HG02763 (cell line): ENCODE measurements around the gene ONECUT2.

ENCODE experiments used
- ATAC-seq: cut with Tn5 transposase; IDR thresholded peaks from one replicate; pipeline ENCODE4 v1.9.1; 2021; ENCODE audit warnings: mild to moderate bottlenecking, moderate library complexity; ENCODE audit not compliant: unreplicated experiment

Gene ONECUT2

GRCh38 chr18:57523171-57523956 is 88.2 kb downstream of the ONECUT2 start:
- ATAC-seq: no peak

DNA sequence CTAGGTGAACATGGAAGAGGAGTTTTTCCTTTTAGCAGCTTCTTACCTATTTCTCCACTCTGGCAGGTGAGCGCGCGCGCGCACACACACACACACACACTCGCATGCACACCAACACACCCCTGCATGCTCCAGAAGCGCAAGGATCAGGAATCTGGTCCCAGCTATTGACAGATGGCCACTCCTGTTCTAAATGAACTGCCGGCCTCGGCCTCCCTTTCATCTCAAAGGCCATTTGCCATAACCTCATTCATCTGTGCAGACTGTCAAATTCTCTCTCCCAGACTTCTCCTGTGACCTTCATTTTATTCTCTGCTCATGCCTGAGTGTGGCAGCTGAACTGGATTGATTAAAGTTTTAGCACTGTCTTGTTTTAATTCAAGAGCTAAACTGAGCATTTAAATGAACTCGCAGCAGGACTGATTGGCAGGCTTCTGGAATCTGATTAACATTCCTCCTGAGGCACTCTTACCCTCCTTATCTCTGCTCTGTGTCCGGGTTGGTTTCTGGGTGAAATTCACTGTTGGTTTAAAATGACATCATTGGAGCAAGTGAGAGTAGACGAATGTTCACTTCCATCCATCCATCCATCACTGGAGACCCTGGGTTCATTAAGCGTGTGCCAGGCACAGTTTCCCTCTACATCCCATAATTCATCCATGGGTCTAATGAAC is 92.5 kb downstream of the ONECUT2 start:
- no peak for ATAC-seq

GRCh38 chr18:57529151-57529550 is 94.0 kb downstream of the ONECUT2 start:
- ATAC-seq: no peak

GRCh38 chr18:57533006-57533867 is 98.1 kb downstream of the ONECUT2 start:
- ATAC-seq: no peak

- no peak for ATAC-seq
Measured at GRCh38 chr18:57533868-57534510, 98.8 kb downstream of the ONECUT2 start.

GRCh38 chr18:57534511-57534909 is 99.3 kb downstream of the ONECUT2 start:
- ATAC-seq: no peak

GRCh38 chr18:57538614-57539013 is 103.4 kb downstream of the ONECUT2 start:
- ATAC-seq: no peak

DNA sequence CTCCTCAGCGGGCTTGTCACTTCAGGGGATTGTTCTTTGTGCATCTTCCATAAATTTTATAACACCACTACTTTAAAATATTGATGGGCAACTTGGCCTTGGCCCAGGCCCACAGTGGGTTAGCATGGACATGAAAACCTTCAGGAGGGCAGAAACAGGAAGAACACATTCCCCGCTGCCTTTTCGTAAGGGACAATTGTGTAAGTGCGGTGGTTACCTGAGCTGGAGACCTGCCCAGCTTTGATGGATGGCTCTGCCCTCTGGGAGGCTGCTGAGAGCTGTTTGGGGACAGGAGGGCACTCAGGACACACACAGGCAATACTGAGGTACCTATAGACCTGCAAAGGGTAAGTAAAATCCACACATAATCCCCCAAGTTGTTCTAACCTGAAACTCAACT is 104.5 kb downstream of the ONECUT2 start:
- no peak for ATAC-seq
